BE2C (cell line): Measurements from ENCODE around the gene CIZ1.
A peak's percentile ranks its signal among the peaks of the same experiment; 100 is the strongest.

Source experiments
- DNase-seq: peaks from one replicate; pipeline ENCODE4 v3.0.0-alpha.2; 2020
- H3K27me3 ChIP-seq: fragments of 250-450 bp; sonication (Bioruptor Pico); 2 replicates; pipeline ENCODE4 v1.5.1; 2020; ENCODE audit warnings: mild to moderate bottlenecking
- H3K36me3 ChIP-seq: fragments of 250-450 bp; sonication (Bioruptor Pico); 2 replicates; pipeline ENCODE4 v1.5.1; 2020; ENCODE audit warnings: mild to moderate bottlenecking
- H3K4me1 ChIP-seq: fragments of 250-450 bp; sonication (Bioruptor Pico); 2 replicates; pipeline ENCODE4 v1.5.1; 2020
- H3K4me3 ChIP-seq: 2 replicates; pipeline ENCODE4 v1.5.1; 2011; ENCODE audit warnings: low read depth, low read length
- H3K9me3 ChIP-seq: fragments of 250-450 bp; sonication (Bioruptor Pico); 2 replicates; pipeline ENCODE4 v1.5.1; 2020
- TF ChIP-seq, protein P1 (sequence below): IDR thresholded peaks from 2 replicates; pipeline ENCODE4 v1.5.1; 2012; ENCODE audit warnings: mild to moderate bottlenecking, low read depth, low read length

CIZ1 gene

DNA sequence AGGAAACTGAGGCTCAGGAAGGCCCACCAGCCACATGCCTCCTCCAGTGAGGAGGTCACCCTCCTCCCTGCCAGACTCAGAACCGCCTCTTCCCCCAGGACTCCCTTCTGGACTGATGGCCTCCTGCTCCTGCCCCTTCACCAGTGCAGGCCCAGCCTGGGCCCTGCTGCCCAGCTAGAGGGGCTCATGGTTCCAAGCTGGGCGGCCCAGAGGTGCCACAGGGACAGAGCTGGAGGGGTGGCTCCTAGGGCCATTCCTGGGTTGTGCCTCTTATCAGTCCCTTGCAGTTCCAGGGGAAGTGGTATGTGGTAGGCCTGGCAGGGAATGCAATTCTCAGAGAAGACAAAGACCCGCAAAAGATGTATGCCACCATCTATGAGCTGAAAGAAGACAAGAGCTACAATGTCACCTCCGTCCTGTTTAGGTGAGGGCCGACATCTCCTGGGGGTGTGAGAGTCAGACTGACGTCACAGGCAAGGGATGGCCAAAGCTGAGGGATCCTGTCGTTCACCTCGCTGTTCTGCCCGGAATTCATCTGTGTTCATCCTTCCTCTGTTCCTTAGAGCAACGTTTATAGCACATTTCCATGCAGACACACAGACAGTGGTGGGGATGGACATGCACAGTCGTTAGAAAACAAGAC lies 41.3 kb downstream of the CIZ1 start:
- H3K4me1 ChIP-seq, result no peaks in the 10 kb centered on the region
- no peaks in the 10 kb centered on the region for H3K36me3 ChIP-seq
- TF ChIP-seq, protein P1, sequence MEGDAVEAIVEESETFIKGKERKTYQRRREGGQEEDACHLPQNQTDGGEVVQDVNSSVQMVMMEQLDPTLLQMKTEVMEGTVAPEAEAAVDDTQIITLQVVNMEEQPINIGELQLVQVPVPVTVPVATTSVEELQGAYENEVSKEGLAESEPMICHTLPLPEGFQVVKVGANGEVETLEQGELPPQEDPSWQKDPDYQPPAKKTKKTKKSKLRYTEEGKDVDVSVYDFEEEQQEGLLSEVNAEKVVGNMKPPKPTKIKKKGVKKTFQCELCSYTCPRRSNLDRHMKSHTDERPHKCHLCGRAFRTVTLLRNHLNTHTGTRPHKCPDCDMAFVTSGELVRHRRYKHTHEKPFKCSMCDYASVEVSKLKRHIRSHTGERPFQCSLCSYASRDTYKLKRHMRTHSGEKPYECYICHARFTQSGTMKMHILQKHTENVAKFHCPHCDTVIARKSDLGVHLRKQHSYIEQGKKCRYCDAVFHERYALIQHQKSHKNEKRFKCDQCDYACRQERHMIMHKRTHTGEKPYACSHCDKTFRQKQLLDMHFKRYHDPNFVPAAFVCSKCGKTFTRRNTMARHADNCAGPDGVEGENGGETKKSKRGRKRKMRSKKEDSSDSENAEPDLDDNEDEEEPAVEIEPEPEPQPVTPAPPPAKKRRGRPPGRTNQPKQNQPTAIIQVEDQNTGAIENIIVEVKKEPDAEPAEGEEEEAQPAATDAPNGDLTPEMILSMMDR, result no peak
- H3K4me3 ChIP-seq, result no peak overlapping the region
- peak; percentile 1 for DNase-seq
- H3K27me3 ChIP-seq, result no peaks in the 10 kb centered on the region
- H3K9me3 ChIP-seq, result no peaks in the 10 kb centered on the region

DNA sequence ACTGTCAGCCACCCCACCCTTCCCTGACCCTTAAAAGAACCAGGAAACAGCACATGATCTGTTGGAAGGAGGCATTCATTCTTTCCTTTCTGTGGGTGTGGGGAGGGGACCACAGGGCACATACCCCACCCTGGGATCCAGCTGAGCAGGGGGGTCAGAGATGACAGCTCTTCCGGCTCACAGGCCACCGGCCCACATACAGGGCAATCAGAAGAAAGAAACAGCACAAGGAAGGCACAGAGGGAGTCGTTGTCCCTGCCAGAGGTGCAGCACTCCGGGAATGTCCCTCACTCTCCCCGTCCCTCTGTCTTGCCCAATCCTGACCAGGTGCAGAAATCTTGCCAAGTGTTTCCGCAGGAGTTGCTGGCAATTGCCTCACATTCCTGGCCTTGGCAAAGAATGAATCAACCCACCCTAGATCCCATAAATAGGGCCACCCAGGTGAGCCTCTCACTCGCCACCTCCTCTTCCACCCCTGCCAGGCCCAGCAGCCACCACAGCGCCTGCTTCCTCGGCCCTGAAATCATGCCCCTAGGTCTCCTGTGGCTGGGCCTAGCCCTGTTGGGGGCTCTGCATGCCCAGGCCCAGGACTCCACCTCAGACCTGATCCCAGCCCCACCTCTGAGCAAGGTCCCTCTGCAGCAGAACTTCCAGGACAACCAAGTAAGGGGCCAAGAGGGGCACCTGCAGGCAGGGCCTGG lies 42.2 kb downstream of the CIZ1 start, which contains the start of gene LCN2:
TSS of gene LCN2 (plus strand) at position 453 of the 701 bp plus-strand sequence. CDS start at position 526, 73 bp downstream.
- H3K9me3 ChIP-seq, result no peaks in the 10 kb centered on the region
- no peaks in the 10 kb centered on the region for H3K36me3 ChIP-seq
- no peak within 1 kb of the TSS for H3K4me3 ChIP-seq
- H3K27me3 ChIP-seq, result no peaks in the 10 kb centered on the region
- peak; percentile 2 for DNase-seq
- TF ChIP-seq, protein P1, result no peak
- no peaks in the 10 kb centered on the region for H3K4me1 ChIP-seq

DNA sequence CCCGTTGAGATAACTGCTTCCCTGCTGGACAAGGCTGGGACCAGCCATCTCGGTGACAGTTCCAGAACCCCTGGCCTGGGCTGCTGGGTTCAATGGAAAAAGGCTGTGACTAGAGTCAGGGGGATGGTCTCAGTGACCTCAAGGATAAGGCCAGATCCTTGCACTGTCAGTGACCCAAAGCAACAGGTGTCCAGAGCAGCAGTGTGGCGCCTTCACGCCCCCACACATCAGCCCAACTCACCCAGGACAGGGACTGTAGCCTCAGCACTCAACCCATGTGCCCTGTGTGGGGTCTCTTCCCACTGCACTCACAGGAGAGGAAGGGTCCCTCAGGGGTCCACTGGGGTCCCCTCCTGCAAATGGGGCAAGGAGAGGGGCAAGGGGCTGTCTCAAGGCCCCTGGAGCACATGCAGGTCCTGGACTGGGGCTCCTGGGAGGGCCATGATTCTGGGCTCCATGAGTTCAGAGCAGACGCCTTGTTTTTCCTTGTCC lies 42.8 kb downstream of the CIZ1 start:
- no peaks in the 10 kb centered on the region for H3K4me1 ChIP-seq
- no peaks in the 10 kb centered on the region for H3K27me3 ChIP-seq
- DNase-seq, result peak; percentile 8
- no peak overlapping the region for H3K4me3 ChIP-seq
- H3K36me3 ChIP-seq, result no peaks in the 10 kb centered on the region
- TF ChIP-seq, protein P1, result no peak
- H3K9me3 ChIP-seq, result no peaks in the 10 kb centered on the region

DNA sequence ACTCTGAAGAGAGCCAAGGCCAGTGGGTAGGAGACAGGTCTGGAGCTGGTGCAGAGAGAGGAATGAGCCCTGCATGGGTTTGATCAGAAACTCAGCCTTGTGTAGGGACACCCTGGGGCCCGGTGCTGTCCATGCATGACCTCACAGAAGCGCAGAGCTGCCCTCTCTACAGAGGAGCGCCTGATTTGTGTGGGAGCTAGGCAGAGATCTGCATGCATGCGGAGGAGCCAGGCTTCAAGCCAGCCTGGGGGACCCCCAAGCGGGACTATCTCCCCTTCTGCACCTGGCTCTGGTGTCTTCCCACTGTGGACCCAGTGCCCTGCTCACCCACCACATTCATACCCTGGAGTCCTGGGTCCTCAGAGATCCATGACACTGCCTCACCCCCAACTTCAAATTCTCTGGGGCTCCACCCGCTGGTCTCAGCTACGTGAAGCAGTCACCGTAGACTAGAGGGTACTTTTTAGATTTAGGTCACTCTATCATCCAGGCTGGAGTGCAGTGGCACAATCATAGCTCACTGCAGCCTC lies 44.7 kb downstream of the CIZ1 start:
- Histone ChIP-seq H3K36me3 (no peaks in the 10 kb centered on the region), H3K27me3 (no peaks in the 10 kb centered on the region), H3K9me3 (no peaks in the 10 kb centered on the region), H3K4me1 (no peaks in the 10 kb centered on the region), H3K4me3 (no peak overlapping the region)
- DNase-seq, result peak; percentile 2
- TF ChIP-seq, protein P1, result no peak

DNA sequence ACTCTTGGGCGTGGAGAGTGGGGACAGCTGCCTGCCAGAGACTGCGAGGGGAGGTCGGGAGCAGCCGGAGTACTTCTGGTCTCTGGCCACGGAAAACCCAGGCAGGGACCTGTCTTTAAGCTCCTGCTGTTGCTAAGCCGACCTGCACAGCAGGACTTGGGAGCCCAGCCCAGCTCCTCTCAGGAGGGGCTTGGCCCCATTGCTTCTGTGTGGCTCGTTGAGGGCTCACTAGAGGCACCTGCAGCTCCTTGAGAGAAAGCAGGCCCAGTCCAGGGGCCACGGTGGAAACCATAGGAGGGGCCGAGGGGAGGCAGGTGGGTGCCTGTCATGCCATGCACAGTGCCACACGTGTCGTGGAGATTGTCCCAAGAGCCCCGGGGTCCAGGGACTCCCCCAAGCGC lies 45.4 kb downstream of the CIZ1 start:
- Histone ChIP-seq H3K27me3 (no peaks in the 10 kb centered on the region), H3K4me3 (no peak overlapping the region), H3K4me1 (no peaks in the 10 kb centered on the region), H3K9me3 (no peaks in the 10 kb centered on the region), H3K36me3 (no peaks in the 10 kb centered on the region)
- TF ChIP-seq, protein P1, result no peak
- DNase-seq, result peak; percentile 5

DNA sequence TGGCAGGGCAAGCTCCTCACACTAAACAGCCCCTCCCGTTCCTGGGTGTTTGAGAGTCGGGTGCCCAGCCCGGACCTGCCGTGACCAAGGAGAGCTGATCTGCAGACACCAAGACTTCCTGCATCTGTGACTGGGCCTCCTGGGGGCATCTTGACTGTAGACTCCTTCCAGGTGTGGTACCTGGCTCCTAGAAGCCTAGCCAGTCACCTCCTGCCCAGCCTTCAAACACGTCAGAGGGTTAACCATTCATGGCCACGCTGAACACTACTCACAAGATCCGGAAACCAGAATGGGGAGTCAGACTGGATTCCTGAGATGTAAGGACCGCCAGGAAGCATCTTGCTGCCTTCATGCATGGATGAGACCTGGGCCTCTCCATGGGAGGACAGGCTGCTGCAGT lies 45.8 kb downstream of the CIZ1 start:
- DNase-seq, result no peak
- Histone ChIP-seq H3K4me3 (no peak overlapping the region), H3K4me1 (no peaks in the 10 kb centered on the region), H3K27me3 (no peaks in the 10 kb centered on the region), H3K9me3 (no peaks in the 10 kb centered on the region), H3K36me3 (no peaks in the 10 kb centered on the region)
- TF ChIP-seq, protein P1, result no peak
